ENCODE results near the gene FDX1.

Gene FDX1

GRCh38 chr11:110455718-110456117, 26.0 kb downstream of the FDX1 start:
- no peak for DNase-seq (ENCODE audit: low read depth)
- no peak overlapping the region for H3K4me3 ChIP-seq (ENCODE audit: low read depth, low read length)
- TF ChIP-seq POLR2A (IDR thresholded peaks at IDR 0.05; ENCODE audit: extremely low read depth, insufficient read length) (no peak), MYC (IDR thresholded peaks at IDR 0.05; ENCODE audit: low read depth, low read length) (no peak), CTCF (IDR thresholded peaks at IDR 0.05; ENCODE audit: low read depth, low read length) (no peak), MAX (IDR thresholded peaks at IDR 0.05; ENCODE audit: low read depth, low read length) (no peak)

GRCh38 chr11:110463153-110463552, 33.4 kb downstream of the FDX1 start:
- H3K4me3 ChIP-seq (ENCODE audit: low read depth, low read length), result no peak overlapping the region
- peak; percentile 73 for DNase-seq (ENCODE audit: low read depth)
- no peak for TF ChIP-seq POLR2A (IDR thresholded peaks at IDR 0.05; ENCODE audit: extremely low read depth, insufficient read length)
- TF ChIP-seq CTCF (IDR thresholded peaks at IDR 0.05; ENCODE audit: low read depth, low read length), result peak; percentile 64
- no peak for TF ChIP-seq MYC (IDR thresholded peaks at IDR 0.05; ENCODE audit: low read depth, low read length)
- peak; percentile 35; the same call in 1 of the 2 replicates for TF ChIP-seq MAX (IDR thresholded peaks at IDR 0.05; ENCODE audit: low read depth, low read length)

GRCh38 chr11:110465231-110465630, 35.5 kb downstream of the FDX1 start:
- DNase-seq (ENCODE audit: low read depth), result no peak
- no peak overlapping the region for H3K4me3 ChIP-seq (ENCODE audit: low read depth, low read length)
- TF ChIP-seq POLR2A (IDR thresholded peaks at IDR 0.05; ENCODE audit: extremely low read depth, insufficient read length), result no peak
- no peak for TF ChIP-seq CTCF (IDR thresholded peaks at IDR 0.05; ENCODE audit: low read depth, low read length)
- no peak for TF ChIP-seq MAX (IDR thresholded peaks at IDR 0.05; ENCODE audit: low read depth, low read length)
- no peak for TF ChIP-seq MYC (IDR thresholded peaks at IDR 0.05; ENCODE audit: low read depth, low read length)

GRCh38 chr11:110467556-110467955, 37.8 kb downstream of the FDX1 start:
- TF ChIP-seq POLR2A (IDR thresholded peaks at IDR 0.05; ENCODE audit: extremely low read depth, insufficient read length), result no peak
- no peak for TF ChIP-seq MYC (IDR thresholded peaks at IDR 0.05; ENCODE audit: low read depth, low read length)
- no peak for TF ChIP-seq MAX (IDR thresholded peaks at IDR 0.05; ENCODE audit: low read depth, low read length)
- no peak for TF ChIP-seq CTCF (IDR thresholded peaks at IDR 0.05; ENCODE audit: low read depth, low read length)
- no peak for DNase-seq (ENCODE audit: low read depth)
- no peak overlapping the region for H3K4me3 ChIP-seq (ENCODE audit: low read depth, low read length)

GRCh38 chr11:110468121-110468520, 38.4 kb downstream of the FDX1 start:
- H3K4me3 ChIP-seq (ENCODE audit: low read depth, low read length), result no peak overlapping the region
- TF ChIP-seq POLR2A (IDR thresholded peaks at IDR 0.05; ENCODE audit: extremely low read depth, insufficient read length), result no peak
- no peak for TF ChIP-seq CTCF (IDR thresholded peaks at IDR 0.05; ENCODE audit: low read depth, low read length)
- no peak for TF ChIP-seq MYC (IDR thresholded peaks at IDR 0.05; ENCODE audit: low read depth, low read length)
- DNase-seq (ENCODE audit: low read depth), result no peak

- TF ChIP-seq MAX (IDR thresholded peaks at IDR 0.05; ENCODE audit: low read depth, low read length) (no peak), MYC (IDR thresholded peaks at IDR 0.05; ENCODE audit: low read depth, low read length) (no peak), CTCF (IDR thresholded peaks at IDR 0.05; ENCODE audit: low read depth, low read length) (no peak), POLR2A (IDR thresholded peaks at IDR 0.05; ENCODE audit: extremely low read depth, insufficient read length) (no peak)
- no peak for DNase-seq (ENCODE audit: low read depth)
- no peak overlapping the region for H3K4me3 ChIP-seq (ENCODE audit: low read depth, low read length)
Measured at GRCh38 chr11:110469127-110469526, 39.4 kb downstream of the FDX1 start.
